Ishikawa (cell line): ENCODE measurements around the gene UBL4A.

Experiments used
- CEBPB ChIP-seq: IDR thresholded peaks from 2 replicates; pipeline ENCODE4 v1.6.1; 2012
- CREB1 ChIP-seq: IDR thresholded peaks from 2 replicates; pipeline ENCODE4 v1.6.1; 2012; ENCODE audit warnings: low read depth
- EGR1 ChIP-seq: IDR thresholded peaks from 2 replicates; pipeline ENCODE4 v1.6.1; 2012
- EP300 ChIP-seq: IDR thresholded peaks from 2 replicates; pipeline ENCODE4 v1.6.1; 2012; ENCODE audit warnings: borderline replicate concordance
- MAX ChIP-seq: IDR thresholded peaks from 2 replicates; pipeline ENCODE4 v1.6.1; 2012
- NFIC ChIP-seq: IDR thresholded peaks from 2 replicates; pipeline ENCODE4 v1.6.1; 2012
- RAD21 ChIP-seq: IDR thresholded peaks from 2 replicates; pipeline ENCODE4 v1.6.1; 2012; ENCODE audit warnings: low read depth
- REST ChIP-seq: IDR thresholded peaks from 2 replicates; pipeline ENCODE4 v1.6.1; 2012; ENCODE audit warnings: low read depth, mild to moderate bottlenecking
- TAF1 ChIP-seq: IDR thresholded peaks from 2 replicates; pipeline ENCODE4 v1.6.1; 2012; ENCODE audit warnings: low read depth, mild to moderate bottlenecking
- USF1 ChIP-seq: IDR thresholded peaks from 2 replicates; pipeline ENCODE4 v1.6.1; 2012
- ZBTB7A ChIP-seq: IDR thresholded peaks from 2 replicates; pipeline ENCODE4 v1.6.1; 2012; ENCODE audit warnings: low read depth

- TF ChIP-seq TAF1 (no peak), ZBTB7A (no peak), REST (no peak), EP300 (no peak), MAX (no peak), NFIC (no peak), RAD21 (no peak), USF1 (no peak), CREB1 (no peak), CEBPB (no peak), EGR1 (no peak)
Measured at GRCh38 chrX:154509455-154509854, 23.0 kb upstream of the UBL4A start.
